WTC11 (cell line): ENCODE measurements around the gene CNTNAP5. TPM values are rescaled to one million over a fixed set of nuclear protein-coding genes. Genes with fewer than 3 reads are reported as not detected.

ENCODE experiments used
- ATAC-seq: fragments of 200-7000 bp; cut with Tn5 transposase; 2 replicates; pipeline ENCODE4 v1.10.0; 2021; ENCODE audit warnings: mild to moderate bottlenecking, moderate library complexity
- CTCF ChIA-PET: fragments of 300-600 bp; sonication (Branson Sonifier 250); formaldehyde crosslinking; loops from one replicate; lab custom pipeline; 2021; ENCODE audit warnings: antibody characterized with exemption; lab: Charles Lee
- POLR2A ChIA-PET: fragments of 350-600 bp; sonication (Branson Sonifier 250); formaldehyde crosslinking; loops from one replicate; lab custom pipeline; 2021; ENCODE audit warnings: antibody characterized with exemption; lab: Charles Lee
- DNase-seq: peaks from one replicate; pipeline ENCODE4 v3.0.0; 2021; ENCODE audit warnings: low spot score
- H3K27ac Mint-ChIP-seq: 2 replicates; pipeline ENCODE4 v1.8.0; 2021; ENCODE audit warnings: mixed read lengths
- H3K27me3 Mint-ChIP-seq: 2 replicates; pipeline ENCODE4 v1.8.0; 2021; ENCODE audit warnings: low read depth, mild to moderate bottlenecking, moderate library complexity, mixed read lengths
- H3K36me3 Mint-ChIP-seq: 2 replicates; pipeline ENCODE4 v1.8.0; 2021; ENCODE audit warnings: mixed read lengths
- H3K4me1 Mint-ChIP-seq: 2 replicates; pipeline ENCODE4 v1.8.0; 2022; ENCODE audit warnings: mixed read lengths
- H3K4me3 Mint-ChIP-seq: 2 replicates; pipeline ENCODE4 v1.8.0; 2021; ENCODE audit warnings: mild to moderate bottlenecking, moderate library complexity, mixed read lengths
- H3K9me3 Mint-ChIP-seq: 2 replicates; pipeline ENCODE4 v1.8.0; 2021; ENCODE audit warnings: mixed read lengths
- ARID4B ChIP-seq: sonication (generic); formaldehyde crosslinking; IDR thresholded peaks from 2 replicates; pipeline ENCODE4 v1.8.0; 2023; ENCODE audit warnings: missing genetic modification reagents, mild to moderate bottlenecking, borderline replicate concordance
- EMX1 ChIP-seq: fragments of 250-450 bp; sonication (Bioruptor Pico); IDR thresholded peaks from 2 replicates; pipeline ENCODE4 v1.8.0; 2021; ENCODE audit warnings: mild to moderate bottlenecking
- ERG ChIP-seq: fragments of 250-450 bp; sonication (Bioruptor Pico); IDR thresholded peaks from 2 replicates; pipeline ENCODE4 v1.8.0; 2021; ENCODE audit warnings: mild to moderate bottlenecking
- FOXP4 ChIP-seq: sonication (generic); formaldehyde crosslinking; IDR thresholded peaks from 2 replicates; pipeline ENCODE4 v1.8.0; 2022; ENCODE audit warnings: mild to moderate bottlenecking, missing genetic modification reagents
- GABPB1 ChIP-seq: sonication (generic); formaldehyde crosslinking; IDR thresholded peaks from 2 replicates; pipeline ENCODE4 v1.8.1; 2023; ENCODE audit warnings: mild to moderate bottlenecking, missing genetic modification reagents
- HMGA2 ChIP-seq: fragments of 250-450 bp; sonication (Bioruptor Pico); IDR thresholded peaks from 2 replicates; pipeline ENCODE4 v1.4.0; 2021; ENCODE audit warnings: mild to moderate bottlenecking, moderate library complexity
- MXD4 ChIP-seq: fragments of 250-450 bp; sonication (Bioruptor Pico); IDR thresholded peaks from 2 replicates; pipeline ENCODE4 v1.8.0; 2021; ENCODE audit warnings: mild to moderate bottlenecking, moderate library complexity, borderline replicate concordance
- SMAD3 ChIP-seq: sonication (generic); formaldehyde crosslinking; IDR thresholded peaks from 2 replicates; pipeline ENCODE4 v1.8.0; 2022; ENCODE audit warnings: missing genetic modification reagents, mild to moderate bottlenecking, borderline replicate concordance
- SOX15 ChIP-seq: fragments of 250-450 bp; sonication (Bioruptor Pico); IDR thresholded peaks from 2 replicates; pipeline ENCODE4 v1.9.0; 2021; ENCODE audit warnings: mild to moderate bottlenecking
- TEAD1 ChIP-seq: sonication (generic); formaldehyde crosslinking; IDR thresholded peaks from 2 replicates; pipeline ENCODE4 v1.8.0; 2022; ENCODE audit warnings: mild to moderate bottlenecking, missing genetic modification reagents
- TP53 ChIP-seq: sonication (generic); formaldehyde crosslinking; IDR thresholded peaks from 2 replicates; pipeline ENCODE4 v1.8.1; 2023; ENCODE audit warnings: mild to moderate bottlenecking, missing genetic modification reagents
- ZNF121 ChIP-seq: sonication (generic); formaldehyde crosslinking; IDR thresholded peaks from 2 replicates; pipeline ENCODE4 v1.8.0; 2023; ENCODE audit warnings: missing genetic modification reagents
- total RNA-seq: library from RNA; stranded (reverse); gene quantifications from 3 replicates; pipeline ENCODE4 v1.2.3, GENCODE V29; 2021
- TF ChIP-seq, protein P1 (sequence below): fragments of 250-450 bp; sonication (Bioruptor Pico); IDR thresholded peaks from 2 replicates; pipeline ENCODE4 v2.1.2; 2022; ENCODE audit warnings: mild to moderate bottlenecking, moderate library complexity
- TF ChIP-seq, protein P2 (sequence below): sonication (generic); formaldehyde crosslinking; conservative IDR thresholded peaks from 2 replicates; pipeline ENCODE4 v1.8.1; 2023; ENCODE audit warnings: mild to moderate bottlenecking, low read depth, missing genetic modification reagents, moderate library complexity
- TF ChIP-seq, protein P3 (sequence below): sonication (generic); formaldehyde crosslinking; IDR thresholded peaks from 2 replicates; pipeline ENCODE4 v1.8.0; 2022; ENCODE audit warnings: mild to moderate bottlenecking, missing genetic modification reagents
- TF ChIP-seq, protein P4 (sequence below): sonication (generic); formaldehyde crosslinking; IDR thresholded peaks from 2 replicates; pipeline ENCODE4 v1.8.0; 2023; ENCODE audit warnings: missing genetic modification reagents
- TF ChIP-seq, protein P5 (sequence below): fragments of 250-450 bp; sonication (Bioruptor Pico); IDR thresholded peaks from 2 replicates; pipeline ENCODE4 v1.9.0; 2021; ENCODE audit warnings: mild to moderate bottlenecking, borderline replicate concordance

CNTNAP5 gene
- total RNA-seq, 1 experiment from 2014 or later = 0.22 TPM

DNA sequence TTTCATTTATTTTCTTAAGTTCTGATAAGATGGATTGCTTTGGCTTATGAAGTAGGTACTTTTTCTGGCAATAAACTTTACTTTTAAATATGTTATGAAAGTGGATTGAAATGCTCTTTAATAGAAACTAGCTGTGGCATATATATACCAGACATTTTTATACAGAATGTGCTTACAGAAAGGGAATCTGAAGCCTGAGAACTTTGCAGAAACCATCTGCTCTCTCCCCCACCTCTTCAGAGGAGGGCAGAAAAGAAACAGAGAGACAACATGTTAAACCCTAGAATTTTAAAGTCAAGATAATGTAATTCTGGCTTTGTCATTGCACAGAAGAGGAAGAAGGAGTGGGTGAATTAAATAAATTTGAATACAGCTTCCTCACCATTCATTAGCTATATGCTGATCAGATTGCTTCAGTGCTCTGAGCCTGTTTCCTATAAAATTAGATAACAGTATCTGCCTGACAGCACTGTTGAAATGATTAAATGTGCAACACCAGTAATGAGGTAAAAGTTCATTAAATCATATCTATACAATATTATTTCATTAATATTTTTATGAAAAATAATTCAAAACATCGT lies 247.3 kb downstream of the CNTNAP5 start:
- H3K4me1 Mint-ChIP-seq = peaks cover 5% of the 10 kb centered on the region
- peaks cover 21% of the 10 kb centered on the region for H3K9me3 Mint-ChIP-seq
- H3K27ac Mint-ChIP-seq = no peak overlapping the region
- CTCF ChIA-PET = no interaction called here
- DNase-seq (no peak), ATAC-seq (no peak)
- no peak overlapping the region for H3K4me3 Mint-ChIP-seq
- no peaks in the 10 kb centered on the region for H3K27me3 Mint-ChIP-seq
- H3K36me3 Mint-ChIP-seq = peaks cover 12% of the 10 kb centered on the region
- POLR2A ChIA-PET = no interaction called here
- TF ChIP-seq ARID4B (CRISPR knock-in tag) = no peak
- TF ChIP-seq HMGA2 = no peak
- no peak for TF ChIP-seq SMAD3 (CRISPR knock-in tag)
- TF ChIP-seq, protein P1, sequence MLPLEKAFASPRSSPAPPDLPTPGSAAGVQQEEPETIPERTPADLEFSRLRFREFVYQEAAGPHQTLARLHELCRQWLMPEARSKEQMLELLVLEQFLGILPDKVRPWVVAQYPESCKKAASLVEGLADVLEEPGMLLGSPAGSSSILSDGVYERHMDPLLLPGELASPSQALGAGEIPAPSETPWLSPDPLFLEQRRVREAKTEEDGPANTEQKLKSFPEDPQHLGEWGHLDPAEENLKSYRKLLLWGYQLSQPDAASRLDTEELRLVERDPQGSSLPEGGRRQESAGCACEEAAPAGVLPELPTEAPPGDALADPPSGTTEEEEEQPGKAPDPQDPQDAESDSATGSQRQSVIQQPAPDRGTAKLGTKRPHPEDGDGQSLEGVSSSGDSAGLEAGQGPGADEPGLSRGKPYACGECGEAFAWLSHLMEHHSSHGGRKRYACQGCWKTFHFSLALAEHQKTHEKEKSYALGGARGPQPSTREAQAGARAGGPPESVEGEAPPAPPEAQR (CRISPR knock-in tag) = no peak
- TF ChIP-seq, protein P2, sequence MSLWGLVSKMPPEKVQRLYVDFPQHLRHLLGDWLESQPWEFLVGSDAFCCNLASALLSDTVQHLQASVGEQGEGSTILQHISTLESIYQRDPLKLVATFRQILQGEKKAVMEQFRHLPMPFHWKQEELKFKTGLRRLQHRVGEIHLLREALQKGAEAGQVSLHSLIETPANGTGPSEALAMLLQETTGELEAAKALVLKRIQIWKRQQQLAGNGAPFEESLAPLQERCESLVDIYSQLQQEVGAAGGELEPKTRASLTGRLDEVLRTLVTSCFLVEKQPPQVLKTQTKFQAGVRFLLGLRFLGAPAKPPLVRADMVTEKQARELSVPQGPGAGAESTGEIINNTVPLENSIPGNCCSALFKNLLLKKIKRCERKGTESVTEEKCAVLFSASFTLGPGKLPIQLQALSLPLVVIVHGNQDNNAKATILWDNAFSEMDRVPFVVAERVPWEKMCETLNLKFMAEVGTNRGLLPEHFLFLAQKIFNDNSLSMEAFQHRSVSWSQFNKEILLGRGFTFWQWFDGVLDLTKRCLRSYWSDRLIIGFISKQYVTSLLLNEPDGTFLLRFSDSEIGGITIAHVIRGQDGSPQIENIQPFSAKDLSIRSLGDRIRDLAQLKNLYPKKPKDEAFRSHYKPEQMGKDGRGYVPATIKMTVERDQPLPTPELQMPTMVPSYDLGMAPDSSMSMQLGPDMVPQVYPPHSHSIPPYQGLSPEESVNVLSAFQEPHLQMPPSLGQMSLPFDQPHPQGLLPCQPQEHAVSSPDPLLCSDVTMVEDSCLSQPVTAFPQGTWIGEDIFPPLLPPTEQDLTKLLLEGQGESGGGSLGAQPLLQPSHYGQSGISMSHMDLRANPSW (CRISPR knock-in tag) = no peak
- TF ChIP-seq, protein P3, sequence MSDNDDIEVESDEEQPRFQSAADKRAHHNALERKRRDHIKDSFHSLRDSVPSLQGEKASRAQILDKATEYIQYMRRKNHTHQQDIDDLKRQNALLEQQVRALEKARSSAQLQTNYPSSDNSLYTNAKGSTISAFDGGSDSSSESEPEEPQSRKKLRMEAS = no peak
- TF ChIP-seq, protein P4, sequence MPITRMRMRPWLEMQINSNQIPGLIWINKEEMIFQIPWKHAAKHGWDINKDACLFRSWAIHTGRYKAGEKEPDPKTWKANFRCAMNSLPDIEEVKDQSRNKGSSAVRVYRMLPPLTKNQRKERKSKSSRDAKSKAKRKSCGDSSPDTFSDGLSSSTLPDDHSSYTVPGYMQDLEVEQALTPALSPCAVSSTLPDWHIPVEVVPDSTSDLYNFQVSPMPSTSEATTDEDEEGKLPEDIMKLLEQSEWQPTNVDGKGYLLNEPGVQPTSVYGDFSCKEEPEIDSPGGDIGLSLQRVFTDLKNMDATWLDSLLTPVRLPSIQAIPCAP (CRISPR knock-in tag) = no peak
- TF ChIP-seq TEAD1 (CRISPR knock-in tag) = no peak
- TF ChIP-seq TP53 = no peak
- no peak for TF ChIP-seq GABPB1 (CRISPR knock-in tag)
- no peak for TF ChIP-seq SOX15

- DNase-seq (no peak), ATAC-seq (no peak)
- ChIA-PET POLR2A (no interaction called here), CTCF (no interaction called here)
- H3K27me3 Mint-ChIP-seq = no peaks in the 10 kb centered on the region; the same call in 1 of the 2 replicates
- H3K27ac Mint-ChIP-seq = no peak overlapping the region
- H3K36me3 Mint-ChIP-seq = peaks cover 4% of the 10 kb centered on the region; the same call in 1 of the 2 replicates
- H3K4me1 Mint-ChIP-seq = peaks cover 15% of the 10 kb centered on the region
- H3K9me3 Mint-ChIP-seq = peaks cover 8% of the 10 kb centered on the region
- no peak overlapping the region for H3K4me3 Mint-ChIP-seq
- TF ChIP-seq ZNF121 (CRISPR knock-in tag) (no peak), EMX1 (CRISPR knock-in tag) (no peak), MXD4 (CRISPR knock-in tag) (no peak), FOXP4 (CRISPR knock-in tag) (no peak), ERG (no peak)
- TF ChIP-seq, protein P5, sequence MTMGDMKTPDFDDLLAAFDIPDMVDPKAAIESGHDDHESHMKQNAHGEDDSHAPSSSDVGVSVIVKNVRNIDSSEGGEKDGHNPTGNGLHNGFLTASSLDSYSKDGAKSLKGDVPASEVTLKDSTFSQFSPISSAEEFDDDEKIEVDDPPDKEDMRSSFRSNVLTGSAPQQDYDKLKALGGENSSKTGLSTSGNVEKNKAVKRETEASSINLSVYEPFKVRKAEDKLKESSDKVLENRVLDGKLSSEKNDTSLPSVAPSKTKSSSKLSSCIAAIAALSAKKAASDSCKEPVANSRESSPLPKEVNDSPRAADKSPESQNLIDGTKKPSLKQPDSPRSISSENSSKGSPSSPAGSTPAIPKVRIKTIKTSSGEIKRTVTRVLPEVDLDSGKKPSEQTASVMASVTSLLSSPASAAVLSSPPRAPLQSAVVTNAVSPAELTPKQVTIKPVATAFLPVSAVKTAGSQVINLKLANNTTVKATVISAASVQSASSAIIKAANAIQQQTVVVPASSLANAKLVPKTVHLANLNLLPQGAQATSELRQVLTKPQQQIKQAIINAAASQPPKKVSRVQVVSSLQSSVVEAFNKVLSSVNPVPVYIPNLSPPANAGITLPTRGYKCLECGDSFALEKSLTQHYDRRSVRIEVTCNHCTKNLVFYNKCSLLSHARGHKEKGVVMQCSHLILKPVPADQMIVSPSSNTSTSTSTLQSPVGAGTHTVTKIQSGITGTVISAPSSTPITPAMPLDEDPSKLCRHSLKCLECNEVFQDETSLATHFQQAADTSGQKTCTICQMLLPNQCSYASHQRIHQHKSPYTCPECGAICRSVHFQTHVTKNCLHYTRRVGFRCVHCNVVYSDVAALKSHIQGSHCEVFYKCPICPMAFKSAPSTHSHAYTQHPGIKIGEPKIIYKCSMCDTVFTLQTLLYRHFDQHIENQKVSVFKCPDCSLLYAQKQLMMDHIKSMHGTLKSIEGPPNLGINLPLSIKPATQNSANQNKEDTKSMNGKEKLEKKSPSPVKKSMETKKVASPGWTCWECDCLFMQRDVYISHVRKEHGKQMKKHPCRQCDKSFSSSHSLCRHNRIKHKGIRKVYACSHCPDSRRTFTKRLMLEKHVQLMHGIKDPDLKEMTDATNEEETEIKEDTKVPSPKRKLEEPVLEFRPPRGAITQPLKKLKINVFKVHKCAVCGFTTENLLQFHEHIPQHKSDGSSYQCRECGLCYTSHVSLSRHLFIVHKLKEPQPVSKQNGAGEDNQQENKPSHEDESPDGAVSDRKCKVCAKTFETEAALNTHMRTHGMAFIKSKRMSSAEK (CRISPR knock-in tag) = no peak
Observed at GRCh38 chr2:124281541-124281940, 256.5 kb downstream of the CNTNAP5 start.
